ENCODE data around the gene BLOC1S5.
"Not testable (repeated sequence)": the region's sequence is repeated elsewhere in the genome, so short reads cannot be mapped to it uniquely, and the experiment has no call there.

Gene BLOC1S5

DNA sequence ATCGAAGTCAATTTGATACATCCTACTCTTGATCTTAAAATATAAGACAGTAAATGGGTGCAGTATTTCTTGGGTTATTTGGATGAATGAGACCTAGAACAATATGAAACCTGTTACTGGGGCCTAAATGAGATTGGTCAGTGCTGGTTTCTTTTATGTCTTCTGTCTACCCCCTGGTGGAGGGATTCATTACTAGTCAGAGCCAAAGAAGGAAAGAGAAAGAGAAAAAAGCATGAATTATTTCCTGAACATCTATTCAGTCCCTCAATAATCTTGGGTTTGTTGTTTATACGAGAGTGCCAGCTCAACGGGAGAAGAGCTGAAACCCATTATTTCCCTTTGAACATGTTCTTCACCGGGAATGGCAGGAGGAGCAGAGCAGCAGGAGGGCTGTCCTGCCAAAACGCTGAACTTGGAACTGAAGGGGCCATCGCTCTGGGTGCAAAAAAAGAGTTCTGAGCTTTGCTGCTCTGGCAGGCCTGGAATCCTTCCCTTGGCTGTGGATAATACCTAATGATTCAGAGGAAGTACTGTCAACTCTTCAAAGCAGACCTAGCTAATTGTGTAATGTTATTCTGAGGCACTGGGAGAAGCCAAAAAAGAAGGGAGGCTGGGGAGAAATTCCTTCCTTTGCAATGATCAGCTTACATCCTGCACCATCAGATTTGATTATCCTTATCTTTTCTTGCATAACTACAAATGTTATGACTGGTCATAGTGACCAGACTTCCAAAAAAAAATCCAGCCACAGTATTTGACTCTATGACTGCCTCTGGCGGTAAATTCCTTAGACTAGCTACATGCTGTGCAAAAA lies 72.0 kb downstream of the BLOC1S5 start:
- peak; percentile 17 for DNase-seq

DNA sequence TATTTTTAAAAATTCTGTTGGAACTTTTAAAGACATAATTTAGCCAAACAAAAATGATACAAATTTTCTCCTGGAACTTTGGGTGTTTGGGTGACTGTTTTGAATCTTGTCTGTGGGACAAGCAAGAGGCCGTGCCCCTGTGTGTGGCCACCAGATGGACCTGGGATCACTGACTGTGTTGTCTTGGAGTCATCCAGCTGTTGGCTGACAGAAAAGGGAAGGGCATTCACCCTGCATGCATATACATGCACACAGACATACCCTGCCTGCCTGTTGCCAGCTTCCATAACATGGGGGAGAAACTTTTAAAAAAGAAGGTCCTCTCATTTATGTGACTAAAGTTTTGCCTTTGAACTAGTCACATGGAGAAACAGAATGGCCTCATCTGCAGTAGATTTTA lies 72.7 kb downstream of the BLOC1S5 start:
- no peak for DNase-seq

DNA sequence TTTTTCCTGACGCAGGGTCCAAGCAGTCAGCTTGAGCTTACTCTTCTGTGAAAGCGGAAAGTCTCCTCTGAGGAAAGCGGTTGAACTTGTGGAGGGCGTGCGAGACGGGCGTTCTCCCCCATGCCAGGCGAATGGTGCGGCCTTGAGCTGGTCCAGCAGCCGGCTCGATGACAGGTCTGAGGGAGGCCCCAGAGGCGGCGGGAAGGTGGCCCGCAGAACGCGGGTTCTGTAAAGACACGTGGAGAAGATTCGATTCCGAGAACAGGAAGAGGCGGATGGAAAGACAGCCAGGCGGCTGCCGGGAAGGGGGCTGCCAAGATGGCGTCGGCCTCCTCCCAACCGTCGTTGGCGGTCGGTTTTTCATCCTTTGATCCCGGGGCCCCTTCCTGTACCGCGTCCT lies 78.0 kb downstream of the BLOC1S5 start:
- no peak for DNase-seq

DNA sequence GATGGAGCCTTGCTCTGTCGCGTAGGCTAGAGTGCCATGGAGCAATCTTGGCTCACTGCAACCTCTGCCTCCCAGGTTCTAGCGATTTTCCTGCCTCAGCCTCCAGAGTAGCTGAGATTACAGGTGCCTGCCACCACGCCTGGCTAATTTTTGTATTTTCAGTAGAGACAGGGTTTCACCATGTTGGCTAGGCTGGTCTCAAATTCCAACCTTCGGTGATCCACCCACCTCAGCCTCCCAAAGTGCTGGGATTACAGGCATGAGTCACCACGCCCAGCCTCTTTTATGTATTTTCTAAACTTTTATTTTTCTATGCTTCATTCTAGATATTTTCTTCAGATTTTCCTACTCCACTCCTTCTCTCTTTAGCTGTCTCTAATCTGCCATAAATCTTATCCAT lies 80.2 kb downstream of the BLOC1S5 start:
- DNase-seq: not testable (repeated sequence)

- DNase-seq: no peak
Observed at GRCh38 chr6:7979831-7980230, 84.4 kb downstream of the BLOC1S5 start.

DNA sequence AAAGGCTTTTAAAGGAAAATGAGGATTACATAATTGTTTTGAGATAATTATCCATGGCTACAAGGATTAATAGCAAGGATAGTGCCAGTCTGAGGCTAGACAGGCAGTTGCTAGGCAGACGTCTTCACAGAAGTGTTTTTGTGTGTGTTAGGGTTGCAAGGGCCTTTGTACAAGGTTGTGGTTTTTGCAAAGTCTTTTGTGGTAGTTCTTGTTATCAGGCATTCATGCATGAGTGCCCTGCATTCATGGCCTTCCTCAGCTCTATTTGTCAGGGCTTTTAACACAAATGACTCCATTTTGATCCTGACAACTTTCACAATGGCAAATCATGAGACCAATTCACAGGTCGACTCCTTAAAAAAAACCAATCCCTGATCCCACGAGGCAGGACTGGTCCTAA lies 85.5 kb downstream of the BLOC1S5 start:
- DNase-seq: peak; percentile 71

DNA sequence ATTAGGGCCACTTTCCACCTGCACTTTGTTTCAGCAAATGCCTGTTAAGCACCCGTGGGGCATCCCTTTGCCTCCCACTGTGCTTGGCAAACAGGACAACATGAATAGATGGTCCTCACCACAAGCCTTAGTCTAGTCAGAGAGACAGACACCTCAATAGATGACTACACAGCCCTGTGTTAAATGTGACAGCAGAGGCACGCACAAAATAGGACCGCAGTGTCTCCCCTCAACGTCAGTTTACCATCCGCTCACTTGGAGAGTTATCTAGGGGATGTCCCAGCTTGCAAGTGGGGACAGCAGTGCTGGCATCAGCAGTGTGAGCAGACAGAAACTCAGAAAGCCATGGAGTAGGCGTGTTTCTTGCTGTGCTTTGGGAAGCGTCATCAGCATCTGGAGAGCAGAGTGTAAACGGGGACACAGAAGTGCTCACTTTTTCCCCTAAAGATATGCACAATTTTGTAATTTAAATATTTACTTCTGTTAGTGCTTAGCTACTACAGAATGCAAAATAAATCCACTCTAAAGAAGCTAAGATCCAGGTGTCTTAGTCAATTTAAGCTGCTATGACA lies 87.6 kb downstream of the BLOC1S5 start:
- no peak for DNase-seq

GRCh38 chr6:7975764-7976146 lies 88.4 kb downstream of the BLOC1S5 start:
- DNase-seq: no peak

DNA sequence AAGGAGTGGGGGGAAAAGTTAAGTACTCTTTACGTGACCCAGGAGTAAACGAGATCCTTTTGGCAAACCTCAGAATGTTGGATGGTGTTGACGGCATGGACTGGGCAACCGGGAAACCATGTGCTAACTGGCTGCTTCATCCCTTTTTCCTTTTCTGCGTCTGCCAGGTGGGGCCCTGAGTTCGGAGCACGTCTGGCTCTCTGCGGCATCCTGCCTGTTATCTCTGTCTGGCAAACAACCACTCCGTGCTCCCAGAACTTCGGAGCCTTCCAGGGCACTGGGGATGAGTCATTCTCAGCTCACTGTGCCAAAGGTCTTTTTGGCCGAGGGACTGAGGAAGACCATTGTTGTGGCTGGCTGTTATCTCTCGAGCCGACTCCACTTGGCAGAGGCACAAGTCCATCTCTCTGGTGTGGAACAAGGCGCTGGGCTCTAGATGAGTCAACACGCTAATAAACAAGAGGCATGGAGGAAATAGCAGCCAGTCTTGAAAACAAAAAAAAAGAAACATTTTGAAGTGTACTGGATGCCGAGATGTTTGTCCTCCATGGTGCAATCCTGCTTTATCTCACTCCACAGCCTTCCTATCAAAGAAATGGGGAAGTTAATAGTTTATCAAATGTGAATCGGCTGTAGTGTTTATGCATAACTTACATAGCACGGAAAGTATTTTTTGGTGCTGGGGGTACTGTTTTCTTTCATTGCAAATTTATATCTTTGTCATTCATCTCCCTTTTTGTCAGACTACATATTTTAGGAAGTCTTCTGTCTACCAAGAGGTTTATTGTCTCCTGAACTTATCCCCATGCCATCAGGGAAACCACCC lies 89.0 kb downstream of the BLOC1S5 start:
- peak; percentile 92 for DNase-seq

GRCh38 chr6:7974565-7974937 lies 89.6 kb downstream of the BLOC1S5 start:
- DNase-seq: no peak

DNA sequence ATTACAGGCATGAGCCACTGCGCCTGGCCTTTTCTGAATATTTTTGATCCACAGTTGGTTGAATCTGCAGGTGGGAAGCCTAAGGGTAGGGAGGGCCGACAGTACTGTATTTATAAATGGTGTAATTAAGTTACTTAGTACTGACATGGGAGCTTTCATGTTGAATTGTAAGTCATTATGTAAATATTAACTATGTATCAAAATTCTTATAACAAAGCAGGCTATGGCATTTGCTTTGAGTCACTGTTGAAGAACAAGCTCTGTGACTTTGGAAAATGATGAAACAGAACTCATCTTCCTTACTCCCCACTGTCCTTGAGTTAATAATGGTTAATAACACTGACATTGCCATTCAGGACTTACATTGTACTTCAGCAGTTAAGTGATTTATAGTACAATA lies 90.6 kb downstream of the BLOC1S5 start:
- no peak for DNase-seq

GRCh38 chr6:7971499-7971898 lies 92.7 kb downstream of the BLOC1S5 start:
- DNase-seq: no peak

DNA sequence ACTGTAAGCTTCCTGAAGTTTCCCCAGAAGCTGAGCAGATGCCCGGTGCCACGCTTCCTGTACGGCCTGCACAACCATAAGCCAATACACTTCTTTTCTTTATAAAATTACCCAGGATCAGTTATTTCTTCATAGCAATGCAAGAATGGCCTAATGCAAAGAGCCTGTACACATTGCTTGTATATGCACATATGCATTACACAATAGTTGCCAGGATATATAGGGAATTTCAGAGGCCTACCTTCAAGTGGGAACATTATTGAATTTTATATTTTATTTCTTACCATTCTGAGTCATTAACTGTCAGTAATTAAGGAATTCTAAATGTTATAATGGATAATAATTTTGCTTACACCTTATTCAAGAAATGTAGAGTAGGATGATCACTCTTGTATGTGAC lies 93.6 kb downstream of the BLOC1S5 start:
- DNase-seq: no peak
